GM13976 (cell line): Measurements from ENCODE around the gene RNF141.

ENCODE experiments used
- DNase-seq: peaks from one replicate; pipeline ENCODE4 v3.0.0; 2012; ENCODE audit warnings: low spot score
- CTCF ChIP-seq: IDR thresholded peaks from 2 replicates; pipeline ENCODE4 v1.5.1; 2012; ENCODE audit warnings: borderline replicate concordance, mild to moderate bottlenecking; ENCODE audit not compliant: insufficient read depth; ENCODE audit errors: extremely low read depth, missing control alignments, control extremely low read depth
- in situ Hi-C: fragments of 300-500 bp; cut with MboI; formaldehyde crosslinking; loops from one replicate; pipeline ENCODE4 v1.12.0; 2022; ENCODE audit warnings: low sequenced_read_pairs, mixed read lengths, inconsistent platforms; ENCODE audit not compliant: unreplicated experiment

The RNF141 gene

DNA sequence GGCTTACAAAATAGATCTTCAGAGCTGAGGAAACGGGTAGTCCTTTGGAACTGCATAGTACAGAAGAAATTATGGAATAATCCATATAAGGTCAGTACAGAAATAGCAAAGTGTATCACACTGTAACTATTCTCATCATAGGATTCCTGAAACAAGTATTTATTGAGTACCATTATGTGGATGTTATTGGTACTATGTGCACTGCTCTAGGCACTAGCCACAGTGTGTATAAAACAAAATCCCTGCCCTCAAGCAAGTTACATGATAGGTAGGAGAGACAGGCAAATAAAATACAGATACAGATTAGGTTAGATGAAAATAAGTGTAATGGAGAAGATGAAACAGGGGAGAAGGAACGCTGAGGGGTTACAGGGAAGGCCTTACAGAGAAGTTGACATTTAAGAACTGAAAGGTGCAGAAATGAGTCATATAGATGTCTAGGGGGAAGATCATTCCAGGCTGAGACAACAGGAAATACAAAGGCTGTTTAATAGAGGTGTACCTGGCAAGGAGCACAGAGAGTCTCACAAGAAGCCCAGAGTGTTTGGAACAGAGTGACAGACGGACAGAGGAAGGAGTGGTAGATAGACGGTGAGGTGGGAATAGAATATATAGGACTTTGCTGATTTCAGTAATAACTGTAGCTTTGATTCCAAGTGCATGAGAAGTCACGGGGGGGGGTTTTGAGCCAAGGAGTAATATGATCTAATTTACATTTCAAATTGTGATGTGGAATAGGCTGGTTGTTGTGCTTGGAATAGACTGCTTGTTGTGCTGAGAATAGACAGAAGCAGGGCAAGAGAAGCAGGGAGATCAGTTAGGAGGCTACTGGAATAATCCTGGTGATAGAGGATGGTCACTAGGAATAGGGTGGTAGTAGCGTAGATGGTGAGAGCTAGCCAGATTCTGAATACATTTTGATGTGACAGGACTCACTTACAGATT lies 13.7 kb downstream of the RNF141 start:
- in situ Hi-C loops, result no loop called here
- no peak for TF ChIP-seq CTCF
- DNase-seq, result peak; percentile 43

DNA sequence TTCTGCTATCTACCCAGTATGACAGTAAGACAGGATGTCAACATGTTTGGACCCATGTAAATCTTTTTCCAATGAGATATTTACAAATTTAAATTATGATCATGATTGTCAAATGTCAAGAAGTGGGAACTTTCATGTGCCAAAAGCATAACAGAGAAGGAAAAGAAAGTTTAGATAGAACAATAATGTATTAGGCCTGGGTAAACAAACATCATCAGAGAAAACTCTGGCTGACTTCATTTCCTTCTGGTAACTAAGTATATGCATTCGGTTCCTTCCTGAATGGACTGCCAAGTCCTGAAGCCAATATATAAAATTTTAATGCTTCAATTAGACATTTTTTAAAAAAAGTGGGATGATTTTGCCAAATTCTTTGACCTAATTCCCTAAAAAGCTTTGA lies 16.5 kb downstream of the RNF141 start:
- TF ChIP-seq CTCF, result no peak
- in situ Hi-C loops, result no loop called here
- DNase-seq, result no peak

DNA sequence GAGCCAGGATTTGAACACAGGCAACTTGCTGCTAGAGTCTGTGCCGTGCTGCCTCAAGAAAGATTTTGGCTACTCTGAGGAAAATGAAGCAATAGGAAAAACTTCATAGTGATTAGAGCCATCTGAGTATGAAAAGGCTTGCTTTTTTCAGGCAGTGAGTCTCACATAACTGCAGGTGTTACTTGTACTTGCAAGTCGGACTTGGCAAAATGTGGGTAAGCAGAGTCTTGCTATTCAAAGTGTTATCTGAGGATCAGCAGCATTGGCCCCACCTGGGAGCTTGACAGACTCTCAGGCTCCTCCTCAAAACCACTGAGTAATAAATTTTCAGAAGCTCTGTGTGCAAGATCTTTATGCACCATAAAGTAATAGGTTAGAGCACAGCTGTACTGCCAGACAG lies 18.1 kb downstream of the RNF141 start:
- in situ Hi-C loops, result no loop called here
- DNase-seq, result no peak
- TF ChIP-seq CTCF, result no peak

GRCh38 chr11:10522276-10522675 lies 18.7 kb downstream of the RNF141 start:
- DNase-seq, result no peak
- in situ Hi-C loops, result no loop called here
- TF ChIP-seq CTCF, result no peak

DNA sequence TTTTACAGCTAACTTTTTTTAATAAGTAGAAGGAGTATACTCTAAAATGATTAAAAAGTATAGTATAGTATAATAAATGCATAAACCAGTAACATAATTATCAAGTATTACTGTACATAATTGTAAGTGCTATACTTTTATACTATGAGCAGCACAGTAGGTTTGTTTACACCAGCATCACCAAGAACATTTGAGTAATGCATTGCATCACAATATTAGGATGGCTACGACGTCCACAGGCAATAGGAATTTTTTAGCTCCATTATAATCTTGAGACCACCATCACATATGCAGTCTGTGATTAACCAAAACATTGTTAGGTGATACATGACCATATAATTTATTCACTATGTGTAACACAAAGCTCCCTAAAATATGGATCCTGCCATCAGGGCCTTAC lies 20.4 kb downstream of the RNF141 start:
- in situ Hi-C loops, result no loop called here
- no peak for DNase-seq
- TF ChIP-seq CTCF, result no peak

DNA sequence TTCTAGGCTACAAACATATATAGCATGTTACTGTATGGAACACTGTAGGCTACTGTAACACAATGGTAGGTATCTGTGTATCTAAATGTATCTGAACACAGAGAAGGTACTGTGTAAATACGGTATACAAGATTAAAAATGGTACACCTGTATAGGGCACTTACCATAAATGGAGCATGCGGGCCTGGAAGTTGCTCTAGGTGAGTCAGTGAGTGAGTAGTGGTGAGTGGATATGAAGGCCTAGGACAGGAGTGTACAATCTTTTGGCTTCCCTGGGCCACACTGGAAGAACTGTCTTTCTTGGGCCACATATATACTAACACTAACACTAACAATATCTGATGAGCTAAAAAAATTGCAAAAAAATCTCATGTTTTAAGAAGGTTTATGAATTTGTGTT lies 21.4 kb downstream of the RNF141 start:
- in situ Hi-C loops, result no loop called here
- DNase-seq, result no peak
- TF ChIP-seq CTCF, result no peak
